Activated gamma-delta T cell (primary cell): ENCODE results near the gene VPS25.
"Not testable (repeated sequence)": the region's sequence is repeated elsewhere in the genome, so short reads cannot be mapped to it uniquely, and the experiment has no call there.

Experiments used
- DNase-seq: peaks from one replicate; lab custom pipeline; 2025; lab: John Stamatoyannopoulos, UW
- total RNA-seq, 2 donors: gene quantifications; one replicate each; lab custom pipeline; 2026; lab: John Stamatoyannopoulos, UW

Gene VPS25
- 21.8 to 28.9 reads per million in 2 donors for total RNA-seq

DNA sequence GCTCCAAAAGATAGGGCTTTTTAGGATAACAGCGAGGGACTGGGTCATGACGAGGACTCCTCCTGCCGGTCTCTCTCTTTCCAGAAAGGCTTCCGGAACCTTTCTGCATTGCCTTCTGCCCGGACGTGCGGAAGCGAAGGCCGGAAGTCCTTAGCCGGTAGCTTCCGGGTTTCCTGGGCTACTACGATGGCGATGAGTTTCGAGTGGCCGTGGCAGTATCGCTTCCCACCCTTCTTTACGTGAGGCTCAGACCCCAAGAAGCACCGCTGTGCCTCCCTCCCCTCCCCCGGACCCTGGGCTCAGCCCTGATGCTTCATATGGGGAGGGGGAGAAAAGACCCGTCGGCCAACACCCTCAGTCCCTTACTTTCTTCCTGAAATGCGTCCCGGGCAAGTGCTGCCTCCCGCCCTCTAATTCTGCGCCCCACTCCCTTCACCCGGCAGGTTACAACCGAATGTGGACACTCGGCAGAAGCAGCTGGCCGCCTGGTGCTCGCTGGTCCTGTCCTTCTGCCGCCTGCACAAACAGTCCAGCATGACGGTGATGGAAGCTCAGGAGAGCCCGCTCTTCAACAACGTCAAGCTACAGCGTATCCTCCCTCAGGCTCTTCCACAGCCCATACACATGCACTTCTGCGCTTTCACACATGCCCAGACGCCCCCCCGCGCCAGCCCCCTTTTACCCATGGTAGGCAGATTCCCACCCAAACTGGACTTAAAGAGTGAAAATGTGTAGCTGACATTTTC is at the start of gene VPS25:
Gene VPS25 (plus strand): TSS at position 160 of the 746 bp plus-strand sequence. CDS start 27 bp downstream, at position 187.
- no peak for DNase-seq

DNA sequence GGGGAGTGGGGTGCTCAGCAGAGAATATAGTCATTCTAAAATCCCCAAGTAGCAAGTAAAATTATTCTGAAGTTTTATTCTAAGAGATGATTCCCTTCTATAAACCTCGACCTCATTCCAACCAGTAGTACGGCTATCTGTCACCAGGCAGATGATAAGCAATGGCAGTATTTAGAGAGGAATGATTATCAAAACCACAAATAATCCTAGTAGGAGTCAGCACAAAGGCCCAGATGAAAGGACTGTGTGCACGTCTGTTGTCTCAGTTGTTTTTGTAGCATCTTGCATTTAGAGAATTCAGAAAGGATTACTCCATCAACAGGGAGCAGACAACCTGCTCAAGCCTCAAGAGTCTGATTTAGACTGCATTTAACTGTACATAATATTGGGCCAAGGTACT is 49.6 kb upstream of the VPS25 start:
- DNase-seq = no peak

DNA sequence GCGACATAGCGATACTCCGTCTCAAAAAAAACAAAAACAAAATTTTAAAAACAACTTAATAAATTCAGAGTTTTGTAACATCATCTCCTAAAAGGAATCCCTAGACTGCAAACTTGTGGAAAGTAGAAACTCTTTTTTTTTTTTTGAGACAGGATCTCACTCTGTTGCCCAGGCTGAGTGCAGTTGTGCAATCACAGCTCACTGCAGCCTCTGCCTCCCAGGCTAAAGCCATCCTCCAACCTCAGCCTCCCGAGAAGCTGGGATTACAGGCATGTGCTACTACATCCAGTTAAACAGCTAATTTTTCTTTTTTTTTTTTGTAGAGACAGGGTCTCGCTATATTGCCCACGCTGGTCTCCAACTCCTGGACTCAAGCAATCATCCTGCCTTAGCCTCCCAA is 48.1 kb upstream of the VPS25 start:
- no peak for DNase-seq

DNA sequence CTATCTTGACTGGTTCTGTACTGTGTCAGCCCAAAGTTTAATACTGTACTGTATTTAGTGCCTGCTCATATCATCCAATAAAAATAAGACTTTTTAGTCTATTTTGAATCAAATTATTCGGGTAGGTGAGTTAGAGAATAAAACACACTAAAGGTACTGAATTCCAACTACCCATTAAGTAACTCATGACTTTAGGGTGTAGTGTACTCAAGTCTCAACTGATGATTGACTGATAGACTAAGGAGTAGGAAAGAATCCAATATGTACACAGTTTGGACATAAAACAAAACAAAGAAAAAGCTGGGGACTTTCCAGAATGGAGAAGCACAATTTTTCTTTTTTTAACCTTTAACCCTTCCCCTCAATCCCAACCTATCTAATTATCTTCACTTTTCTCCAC is 32.5 kb upstream of the VPS25 start:
- no peak for DNase-seq

DNA sequence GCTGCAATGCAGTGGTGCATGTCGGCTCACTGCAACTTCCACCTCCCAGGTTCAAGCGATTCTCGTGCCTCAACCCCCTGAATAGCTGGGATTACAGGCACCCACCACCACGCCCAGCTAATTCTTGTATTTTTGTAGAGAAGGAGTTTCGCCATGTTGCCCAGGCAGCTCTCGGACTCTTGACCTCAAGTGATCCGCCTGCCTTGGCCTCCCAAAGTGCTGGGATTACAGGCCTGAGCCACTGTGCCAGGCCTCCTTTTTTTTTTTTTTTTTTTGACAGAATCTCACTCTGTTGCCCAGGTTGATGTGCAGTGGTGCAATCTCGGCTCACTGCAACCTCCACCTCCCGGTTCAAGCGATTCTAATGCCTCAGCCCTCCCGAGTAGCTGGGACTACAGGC is 30.3 kb upstream of the VPS25 start:
- not testable (repeated sequence) for DNase-seq

DNA sequence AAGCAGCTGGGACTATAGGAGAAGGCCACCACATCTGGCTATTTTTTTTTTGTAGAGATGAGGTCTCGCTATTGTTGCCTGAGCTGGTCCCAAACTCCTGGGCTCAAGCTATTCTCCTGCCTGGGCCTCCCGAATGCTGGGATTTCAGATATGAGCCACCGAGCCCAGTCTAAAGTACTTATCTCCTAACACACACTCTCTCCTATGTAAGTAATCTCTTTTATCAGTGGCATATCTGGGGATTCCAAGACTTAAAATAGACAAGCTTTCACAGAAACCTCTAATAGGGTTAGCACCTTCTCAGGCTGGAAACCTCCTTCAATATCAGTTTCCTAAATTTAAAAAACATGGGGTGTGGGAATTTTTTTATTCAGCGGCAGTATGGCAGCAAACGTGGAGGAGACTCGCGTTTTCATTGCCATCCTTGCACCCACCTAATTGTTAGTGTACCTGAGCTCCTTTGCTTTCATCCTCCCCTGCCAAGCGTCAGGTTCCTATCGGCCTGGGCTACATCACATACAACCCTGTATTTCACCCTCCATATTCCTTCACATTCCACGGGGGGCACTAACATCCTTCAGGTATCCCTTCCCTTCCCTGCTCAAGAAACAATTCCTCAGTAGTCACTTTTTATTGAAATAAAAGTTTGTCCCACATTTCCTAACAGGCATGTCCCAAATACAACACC is 29.5 kb upstream of the VPS25 start:
- no peak for DNase-seq

DNA sequence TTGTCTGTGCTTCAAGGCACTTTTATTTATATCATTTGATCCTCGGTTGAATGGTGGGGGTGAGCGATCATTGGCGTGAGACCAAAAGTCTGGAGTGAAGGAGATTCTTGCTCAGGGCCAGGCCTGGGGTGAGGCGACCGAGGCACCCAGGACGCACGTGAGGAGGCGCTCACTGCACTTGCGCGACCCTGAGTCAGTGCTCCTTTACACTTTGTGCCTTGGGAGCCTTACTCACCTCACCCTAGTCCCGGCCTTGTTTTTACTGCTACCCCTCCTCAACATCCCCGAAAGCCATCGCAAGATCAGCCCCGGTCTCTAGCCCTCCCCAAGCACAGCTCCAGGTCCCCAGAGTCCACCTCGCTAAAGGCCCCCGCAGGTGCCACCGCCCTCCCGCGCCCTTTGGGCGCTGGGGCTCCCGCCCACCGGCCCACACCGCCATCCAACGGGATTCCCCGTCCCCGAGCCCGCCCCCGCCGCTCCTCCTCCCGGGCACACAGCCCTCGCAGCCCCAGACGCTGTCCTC is 28.9 kb upstream of the VPS25 start:
- peak; percentile 68 for DNase-seq

DNA sequence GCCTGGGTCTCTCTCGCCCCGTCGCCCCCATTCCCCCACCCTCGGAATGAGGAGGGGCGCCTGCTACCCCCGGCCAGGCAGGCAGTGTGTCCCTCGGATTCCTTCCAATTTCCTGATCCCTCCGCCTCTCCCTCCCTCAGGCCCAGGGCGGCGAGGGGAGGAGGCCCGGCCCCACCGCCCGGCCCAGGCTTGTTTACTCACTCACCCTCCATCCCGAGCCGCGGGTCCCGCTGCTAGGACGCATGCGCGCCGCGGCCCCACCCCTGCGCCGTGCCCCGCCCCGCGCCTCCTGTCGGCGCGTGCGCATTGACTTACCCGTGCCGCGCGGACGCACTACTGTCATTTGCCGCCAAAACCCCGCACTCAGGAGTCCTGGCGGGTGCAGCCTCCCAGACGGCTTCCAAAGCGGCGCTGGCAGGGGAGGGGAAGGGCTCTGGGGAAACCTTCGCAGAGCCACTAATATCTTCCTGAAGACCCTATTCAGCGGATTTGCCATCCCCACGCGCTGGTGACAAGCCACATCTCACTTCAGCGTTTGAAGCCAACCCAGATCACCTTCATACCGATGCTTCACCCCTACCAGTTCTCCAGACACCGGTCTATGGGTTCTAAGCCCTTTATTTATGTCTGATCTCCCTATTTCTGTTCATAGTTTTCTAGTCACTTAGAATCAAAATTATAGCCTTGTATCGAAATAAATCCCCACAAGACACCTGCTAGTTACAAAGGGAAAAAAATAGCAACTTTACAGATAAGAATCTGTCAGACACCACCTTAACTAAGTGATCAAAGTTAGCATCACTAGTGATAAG is 28.2 kb upstream of the VPS25 start, which contains the start of gene EZH1:
Gene EZH1 (minus strand): TSS at position 235 of the 812 bp plus-strand sequence. CDS start 16,099 bp downstream, outside the sequence.
- DNase-seq = peak; percentile 86

DNA sequence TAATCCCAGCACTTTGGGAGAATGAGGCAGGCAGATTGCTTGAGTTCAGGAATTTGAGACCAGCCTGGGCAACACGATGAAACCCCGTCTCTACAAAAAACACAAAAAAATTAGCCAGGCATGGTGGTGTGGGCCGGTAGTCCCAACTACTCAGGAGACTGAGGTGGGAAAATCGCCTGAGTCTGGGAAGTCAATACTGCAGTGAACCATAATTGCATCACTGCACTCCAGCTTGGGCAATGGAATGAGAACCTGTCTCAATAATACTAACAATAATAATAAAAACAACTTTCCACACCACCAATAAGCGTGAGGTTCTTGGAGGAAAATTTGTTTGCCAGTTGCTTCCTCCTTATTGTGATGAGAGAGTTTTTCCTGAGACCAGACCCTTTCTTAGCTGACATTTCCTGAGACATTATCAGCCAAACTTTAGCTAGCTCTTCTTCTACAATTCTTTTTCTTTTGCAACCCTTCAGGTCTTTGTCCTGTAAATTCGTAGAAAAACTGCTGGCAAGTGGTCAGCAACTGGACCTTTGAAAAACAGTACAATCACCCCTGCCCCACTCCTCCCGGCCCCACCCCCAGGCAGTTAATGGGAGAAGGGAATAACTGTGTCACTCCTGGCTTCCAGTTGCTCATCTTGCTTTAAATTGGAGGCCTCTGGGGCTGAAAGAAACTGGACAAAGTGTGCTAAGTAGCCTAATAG is 24.9 kb upstream of the VPS25 start:
- DNase-seq = no peak

DNA sequence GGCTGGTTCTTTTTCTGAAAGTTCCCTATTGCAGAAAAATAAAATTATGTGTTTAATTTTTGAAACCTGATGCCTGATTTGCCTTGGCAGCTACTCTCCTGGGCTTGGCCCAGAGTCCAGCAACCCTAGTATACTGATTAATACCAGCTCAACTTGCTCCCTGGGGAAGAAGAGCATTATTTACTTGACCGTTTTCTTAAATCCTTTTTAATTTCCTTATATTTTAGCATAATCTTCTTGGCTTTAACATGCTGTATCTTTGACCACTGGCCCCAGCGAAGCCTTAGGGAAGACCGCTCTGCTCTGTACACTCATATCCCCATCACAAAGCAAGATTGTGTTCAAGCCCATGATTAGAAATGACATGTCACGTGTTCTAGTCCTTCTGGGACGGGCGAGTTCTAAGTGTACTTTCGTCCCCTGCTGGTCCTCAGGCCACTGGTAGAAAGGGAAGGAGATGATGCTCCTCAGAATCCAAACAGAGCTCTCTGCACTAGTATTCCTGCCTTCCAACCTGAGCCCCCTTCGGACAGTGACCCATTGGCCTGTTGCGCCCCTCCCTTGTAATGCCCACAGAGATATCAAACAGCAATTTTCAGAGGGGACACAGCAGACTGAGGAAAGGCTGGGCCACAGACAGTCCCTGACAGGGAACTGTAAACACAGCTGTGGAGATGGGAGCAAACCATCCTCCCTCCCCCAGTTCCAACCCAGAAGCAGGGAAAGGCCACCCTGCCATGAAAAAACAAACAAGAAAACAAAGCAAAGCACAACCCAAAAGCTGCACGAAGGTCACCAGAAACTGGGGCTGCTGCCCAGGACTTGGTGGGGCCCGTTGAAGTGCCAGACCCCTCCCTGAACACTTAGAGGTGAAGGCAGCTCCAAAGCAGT is 24.1 kb upstream of the VPS25 start:
- DNase-seq = no peak

DNA sequence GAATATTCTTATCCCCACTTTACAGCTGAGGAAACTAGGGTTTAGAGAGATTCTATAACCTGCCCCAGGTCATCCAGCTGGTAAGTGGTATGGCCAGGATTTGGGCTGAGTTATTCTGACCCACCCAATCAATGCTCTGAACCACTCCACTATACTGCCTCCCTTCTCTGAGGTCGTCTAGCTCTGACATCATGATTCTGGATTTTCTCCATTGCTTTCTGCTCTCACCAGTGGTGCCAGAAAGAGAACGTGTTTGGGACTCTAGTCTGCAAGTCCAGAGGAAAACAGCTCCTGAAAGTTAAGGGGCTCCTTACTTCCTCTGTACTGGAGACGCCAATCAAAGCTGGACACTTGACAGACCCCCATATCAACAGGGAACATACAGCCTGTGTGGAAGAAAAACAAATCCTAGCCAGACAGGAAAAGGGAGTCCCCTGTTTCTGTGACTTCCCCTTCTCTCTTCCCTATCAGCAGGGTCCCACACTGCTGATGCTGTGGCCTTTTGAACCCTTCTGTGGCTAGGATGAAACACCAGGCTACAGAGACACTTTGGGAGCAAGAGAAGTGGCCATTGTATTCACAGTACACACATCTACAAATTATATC is 22.4 kb upstream of the VPS25 start:
- DNase-seq = no peak

DNA sequence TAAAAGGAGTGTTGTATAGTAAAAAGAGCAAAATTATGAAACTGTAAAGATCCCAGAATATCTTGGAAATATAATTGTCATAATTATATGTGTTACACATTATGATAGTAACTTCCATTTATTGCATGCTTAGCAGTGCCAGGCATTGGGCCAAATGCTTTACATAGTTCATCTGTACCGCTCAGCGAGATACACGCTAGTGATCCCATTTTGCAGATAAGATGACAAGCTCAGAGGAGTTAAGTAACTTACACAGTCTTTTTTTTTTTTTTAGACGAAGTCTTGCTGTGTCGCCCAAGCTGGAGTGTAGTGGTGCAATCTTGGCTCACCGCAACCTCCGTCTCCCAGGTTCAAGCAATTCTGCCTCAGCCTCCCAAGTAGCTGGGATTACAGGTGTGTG is 21.6 kb upstream of the VPS25 start:
- DNase-seq = no peak

DNA sequence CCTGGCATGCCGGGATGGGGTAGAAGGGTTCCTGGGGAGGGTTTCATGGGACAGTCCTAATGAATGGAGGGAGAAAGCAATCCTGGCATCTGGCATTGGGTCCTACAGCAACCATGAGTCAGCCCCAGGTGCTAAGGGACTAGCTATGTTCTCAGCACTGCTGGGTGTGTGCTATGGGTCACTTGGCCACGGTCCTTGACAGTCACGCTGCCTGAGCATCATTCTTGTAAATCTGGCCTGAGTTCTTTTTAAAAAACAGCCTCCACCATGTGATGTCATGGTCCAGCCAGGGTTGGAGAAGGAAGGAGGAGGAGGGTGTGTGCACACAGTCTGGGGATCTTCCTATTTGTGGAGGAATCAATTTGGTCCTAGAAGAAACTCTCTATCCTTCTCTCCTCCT is 18.5 kb upstream of the VPS25 start:
- DNase-seq = no peak

DNA sequence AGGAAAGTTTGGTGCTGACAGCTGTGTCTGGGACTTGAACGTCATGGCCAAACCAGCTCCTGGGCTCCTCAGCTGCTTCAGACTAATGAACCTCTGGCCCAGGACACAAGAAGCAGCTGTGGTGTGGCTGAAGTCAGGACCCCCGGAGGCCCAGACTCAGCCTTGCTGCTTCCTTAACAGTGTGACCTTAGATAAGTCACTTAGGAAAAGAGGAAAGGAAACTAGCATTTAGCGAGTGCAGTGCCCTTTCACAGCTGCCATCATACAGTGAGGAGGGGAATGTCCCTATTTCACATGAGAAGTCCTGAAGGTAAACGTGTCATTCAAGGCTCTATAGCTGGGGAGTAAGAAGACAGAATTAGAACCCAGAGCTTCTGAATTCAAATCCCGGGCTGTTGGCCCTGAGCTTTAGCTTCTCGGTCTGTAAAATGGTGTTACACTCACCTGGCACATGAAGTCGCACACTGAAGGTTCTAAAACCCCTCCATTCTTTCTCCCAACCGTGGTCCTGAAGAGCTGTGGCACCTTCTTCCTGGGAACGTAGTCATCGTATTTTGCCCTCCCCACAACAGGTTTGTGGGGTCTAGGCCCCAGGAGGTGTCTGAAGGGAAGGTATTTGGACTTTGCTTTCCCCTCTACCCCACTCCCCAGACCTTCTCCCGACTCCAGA is 13.1 kb upstream of the VPS25 start:
- DNase-seq = no peak

DNA sequence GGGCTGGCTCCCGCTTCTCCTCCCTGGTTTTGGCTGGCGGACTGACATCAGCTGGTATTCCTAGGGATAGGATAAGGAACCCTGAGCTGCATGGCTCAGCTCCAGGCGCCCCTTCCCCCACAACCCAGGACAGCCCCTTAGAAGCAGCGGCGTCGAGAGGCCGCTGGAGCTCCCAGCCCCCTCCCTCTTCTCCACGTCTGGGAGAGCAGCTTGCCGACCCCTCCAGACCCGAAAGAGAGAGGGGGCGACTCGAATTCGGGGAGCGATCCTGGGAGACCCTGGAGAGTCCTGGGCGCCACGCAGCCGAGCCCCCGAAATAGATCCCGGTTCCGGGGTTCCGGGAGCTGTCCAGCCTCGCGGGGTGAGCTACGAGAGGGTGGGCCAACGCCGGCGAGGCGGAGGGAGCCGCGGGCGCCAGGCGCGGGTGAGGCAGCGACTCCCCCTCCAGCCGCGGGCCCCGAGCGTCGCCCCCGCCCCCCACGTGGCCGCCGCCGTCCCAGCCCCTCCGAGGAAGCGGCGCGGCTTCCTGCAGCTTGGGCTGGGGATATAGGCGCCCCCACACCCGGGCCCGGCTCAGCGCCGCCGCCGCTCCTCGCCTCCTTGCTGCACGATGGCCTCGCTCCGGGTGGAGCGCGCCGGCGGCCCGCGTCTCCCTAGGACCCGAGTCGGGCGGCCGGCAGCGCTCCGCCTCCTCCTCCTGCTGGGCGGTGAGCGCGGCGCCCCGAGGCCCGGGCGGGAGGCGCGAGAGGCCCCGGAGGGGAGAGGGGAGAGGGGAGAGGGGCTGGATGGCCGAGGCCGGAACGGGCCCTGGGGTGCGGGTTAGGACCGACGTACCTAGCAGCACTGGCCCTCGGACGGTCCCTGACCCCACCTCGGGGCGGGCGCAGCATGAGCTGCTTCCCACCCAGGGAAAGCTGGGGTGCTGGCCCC is 12.3 kb upstream of the VPS25 start, which contains the start of gene RAMP2:
Gene RAMP2 (plus strand): TSS at position 576 of the 930 bp plus-strand sequence. CDS start 35 bp downstream, at position 611.
- DNase-seq = no peak

DNA sequence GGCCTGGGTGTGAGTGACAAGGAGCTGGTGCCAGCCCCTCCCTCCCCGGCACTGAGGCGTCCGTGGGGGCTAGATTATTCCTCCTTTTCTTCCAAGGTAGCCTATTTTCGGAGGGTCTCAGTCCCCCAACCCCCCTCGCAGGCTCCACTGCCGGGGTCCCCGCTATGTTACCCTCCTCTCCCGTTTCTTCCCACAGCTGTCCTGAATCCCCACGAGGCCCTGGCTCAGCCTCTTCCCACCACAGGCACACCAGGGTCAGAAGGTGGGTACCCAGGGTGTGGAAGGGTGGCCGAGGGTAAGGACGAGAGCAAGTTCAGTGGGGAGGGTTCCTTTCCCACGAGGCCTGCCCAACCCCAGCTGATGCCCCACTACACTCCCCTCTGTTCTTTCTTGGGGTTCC is 11.6 kb upstream of the VPS25 start:
- DNase-seq = no peak

DNA sequence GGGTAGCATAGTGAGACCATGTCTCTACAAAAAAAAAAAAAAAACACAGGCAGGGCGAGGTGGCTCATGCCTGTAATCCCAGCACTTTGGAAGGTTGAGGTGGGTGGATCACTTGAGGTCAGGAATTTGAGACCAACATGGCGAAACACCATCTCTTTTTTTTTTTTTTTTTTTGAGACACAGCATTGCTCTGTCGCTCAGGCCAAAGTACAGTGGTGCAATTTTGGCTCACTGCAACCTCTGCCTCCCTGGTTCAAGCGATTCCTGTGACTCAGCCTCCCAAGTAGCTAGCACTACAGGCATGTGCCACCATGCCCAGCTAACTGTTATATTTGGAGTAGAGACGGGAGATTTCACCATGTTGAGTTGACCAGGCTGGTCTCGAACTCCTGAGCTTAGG is 7.1 kb upstream of the VPS25 start:
- no peak for DNase-seq

DNA sequence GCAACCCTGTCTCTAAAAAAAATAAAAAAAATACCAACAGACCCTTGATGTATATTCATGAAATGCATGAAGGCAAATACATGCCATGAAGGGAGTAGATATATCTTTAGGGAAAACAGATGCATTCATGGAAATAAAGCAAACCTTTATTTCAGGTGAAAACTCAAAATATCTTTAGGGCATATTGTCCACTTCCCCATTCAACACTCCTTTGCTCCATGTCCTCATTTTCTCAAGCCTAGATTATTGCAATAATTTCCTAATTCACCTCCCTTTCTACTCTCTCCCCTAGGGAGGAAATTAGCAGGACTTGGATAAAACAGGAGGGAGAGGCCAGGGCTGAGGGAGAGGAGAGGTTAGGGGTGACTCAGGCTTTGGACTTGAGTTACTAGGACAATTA is 5.7 kb upstream of the VPS25 start:
- DNase-seq = no peak
